Stimulated activated memory B cell treated with anti-CD40 and anti-IgM and Interleukin-4, amounts not matched to agents 10 μg/mL and 1 μg/mL and 100 μg/mL, for 72 hours (primary cell): ENCODE results near the gene PTPRN2.

Source experiments
- ATAC-seq: fragments of 150-1000 bp; cut with Tn5 transposase; 2 replicates; pipeline ENCODE4 v1.10.0; 2021
- H3K27ac Mint-ChIP-seq: one replicate; pipeline ENCODE4 v1.8.0; 2022; ENCODE audit warnings: mild to moderate bottlenecking, mixed read lengths
- H3K27me3 Mint-ChIP-seq: one replicate; pipeline ENCODE4 v1.8.0; 2022; ENCODE audit warnings: mixed read lengths
- H3K36me3 Mint-ChIP-seq: one replicate; pipeline ENCODE4 v1.8.0; 2022; ENCODE audit warnings: mixed read lengths
- H3K4me1 Mint-ChIP-seq: one replicate; pipeline ENCODE4 v1.8.0; 2022; ENCODE audit warnings: mixed read lengths
- H3K4me3 Mint-ChIP-seq: one replicate; pipeline ENCODE4 v1.8.0; 2022; ENCODE audit warnings: mild to moderate bottlenecking, moderate library complexity, mixed read lengths
- H3K9me3 Mint-ChIP-seq: one replicate; pipeline ENCODE4 v1.8.0; 2022; ENCODE audit warnings: mixed read lengths

Gene PTPRN2

DNA sequence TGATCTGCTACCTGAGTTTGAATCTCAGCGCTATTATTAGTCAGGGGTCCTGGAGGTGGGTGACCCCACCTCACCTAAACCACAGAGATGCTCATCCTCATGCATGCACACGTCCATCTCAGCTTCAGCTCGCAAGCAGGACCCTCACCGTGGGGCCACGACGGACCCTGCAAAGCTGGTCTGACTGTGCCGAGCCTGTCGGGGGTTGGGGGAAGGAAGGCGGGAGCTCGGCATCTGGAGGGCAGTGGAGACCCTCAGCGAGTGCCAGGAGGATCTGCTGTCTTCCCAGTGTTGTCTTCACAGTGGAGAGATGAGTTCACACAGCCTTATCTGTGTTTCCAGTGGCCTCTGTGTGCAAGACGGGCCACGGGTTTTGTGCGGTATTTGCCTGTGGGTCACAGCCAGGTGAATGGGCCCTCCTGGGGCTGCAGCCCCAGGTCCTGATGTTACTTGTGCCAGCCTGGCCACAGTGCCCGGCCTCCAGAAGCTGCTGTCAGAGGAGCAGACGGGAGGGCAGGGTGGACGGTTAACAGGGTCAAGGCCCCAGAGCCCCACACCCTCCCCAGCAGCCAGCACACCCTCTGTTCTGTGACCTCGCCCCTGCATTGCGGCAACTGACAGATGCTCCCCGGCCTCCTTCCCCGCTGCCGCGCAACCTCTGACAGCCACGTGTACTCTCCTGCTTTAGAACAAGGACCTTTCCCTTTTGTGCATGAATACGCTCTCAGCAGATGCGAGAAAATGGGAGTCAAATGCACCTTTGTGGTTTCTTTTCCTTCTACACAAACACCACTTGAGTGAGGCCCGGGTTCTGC, 722.1 kb downstream of the PTPRN2 start:
- Mint-ChIP-seq H3K27ac (no peak overlapping the region), H3K4me1 (no peaks in the 10 kb centered on the region), H3K27me3 (no peaks in the 10 kb centered on the region), H3K4me3 (no peak overlapping the region), H3K36me3 (no peaks in the 10 kb centered on the region), H3K9me3 (peaks cover 3% of the 10 kb centered on the region)
- ATAC-seq = no peak

DNA sequence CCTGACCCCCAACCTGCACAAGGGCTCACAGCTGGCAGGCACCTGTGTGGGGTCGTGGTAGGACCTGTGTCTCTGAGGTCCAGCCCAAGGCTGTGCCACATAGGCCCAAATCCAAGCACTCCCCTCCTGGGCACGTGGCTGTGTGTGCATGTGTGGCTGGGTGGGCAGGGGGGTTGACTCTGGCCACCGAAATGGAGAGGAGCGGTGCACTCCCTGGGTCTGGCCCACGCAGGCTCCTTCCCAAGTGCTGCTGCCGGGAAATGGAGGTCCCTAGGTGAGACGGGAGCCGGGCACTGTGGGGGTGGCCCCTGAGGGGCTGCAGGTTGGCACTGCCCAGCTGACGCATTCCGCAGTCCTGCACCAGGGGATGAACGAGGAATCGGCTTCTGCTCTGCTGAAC, 722.7 kb downstream of the PTPRN2 start:
- ATAC-seq = no peak
- H3K4me3 Mint-ChIP-seq = no peak overlapping the region
- H3K9me3 Mint-ChIP-seq = peaks cover 2% of the 10 kb centered on the region
- no peaks in the 10 kb centered on the region for H3K27me3 Mint-ChIP-seq
- H3K36me3 Mint-ChIP-seq = no peaks in the 10 kb centered on the region
- H3K27ac Mint-ChIP-seq = no peak overlapping the region
- H3K4me1 Mint-ChIP-seq = no peaks in the 10 kb centered on the region

DNA sequence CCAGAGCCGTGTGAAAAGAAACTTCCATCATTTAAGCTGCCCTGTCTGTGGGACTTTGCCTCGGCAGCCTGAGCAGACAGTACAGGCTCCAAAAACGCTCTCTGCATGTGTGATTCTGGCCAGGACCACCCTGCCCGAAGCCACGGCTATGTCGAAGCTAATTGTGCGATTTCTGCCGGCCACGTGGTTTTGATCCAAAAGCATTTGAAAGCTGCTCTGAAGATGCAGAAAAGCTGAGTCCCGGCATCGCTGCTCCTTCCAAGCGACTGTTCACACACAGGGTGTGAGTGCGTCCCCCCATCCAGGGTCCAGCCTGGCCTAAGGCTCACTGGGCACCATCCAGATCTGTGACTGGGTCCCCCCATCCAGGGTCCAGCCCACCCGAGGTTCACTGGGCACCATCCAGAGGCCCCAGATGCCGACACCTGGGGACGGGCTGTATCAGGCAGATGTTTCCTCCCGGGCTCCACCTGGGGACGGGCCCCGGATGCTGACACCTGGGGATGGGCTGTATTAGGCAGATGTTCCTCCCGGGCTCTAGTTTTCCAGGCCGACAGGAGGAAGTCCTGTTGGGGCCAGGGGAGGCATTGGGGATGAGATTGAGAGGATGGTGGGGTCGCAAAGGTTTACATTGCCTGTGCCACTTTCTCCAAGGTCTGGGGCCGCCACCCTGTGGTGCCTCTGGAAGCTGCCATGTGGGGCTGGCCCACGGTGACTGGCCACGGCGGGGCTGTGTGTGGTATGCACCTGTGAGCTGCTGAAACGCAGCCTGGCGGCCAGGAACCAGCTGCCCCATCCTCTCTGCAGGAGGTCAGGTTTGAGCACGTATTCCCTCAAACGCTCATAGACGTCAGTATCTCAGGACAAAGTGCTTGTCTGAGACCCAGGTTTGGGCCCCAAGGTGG, 723.5 kb downstream of the PTPRN2 start:
- Mint-ChIP-seq H3K27ac (no peak overlapping the region), H3K27me3 (no peaks in the 10 kb centered on the region), H3K36me3 (no peaks in the 10 kb centered on the region), H3K9me3 (no peaks in the 10 kb centered on the region), H3K4me3 (no peak overlapping the region), H3K4me1 (no peaks in the 10 kb centered on the region)
- no peak for ATAC-seq

GRCh38 chr7:157863176-157863575, 724.4 kb downstream of the PTPRN2 start:
- no peak for ATAC-seq
- Mint-ChIP-seq H3K4me1 (no peaks in the 10 kb centered on the region), H3K27ac (no peak overlapping the region), H3K4me3 (no peak overlapping the region), H3K36me3 (no peaks in the 10 kb centered on the region), H3K9me3 (no peaks in the 10 kb centered on the region), H3K27me3 (no peaks in the 10 kb centered on the region)

DNA sequence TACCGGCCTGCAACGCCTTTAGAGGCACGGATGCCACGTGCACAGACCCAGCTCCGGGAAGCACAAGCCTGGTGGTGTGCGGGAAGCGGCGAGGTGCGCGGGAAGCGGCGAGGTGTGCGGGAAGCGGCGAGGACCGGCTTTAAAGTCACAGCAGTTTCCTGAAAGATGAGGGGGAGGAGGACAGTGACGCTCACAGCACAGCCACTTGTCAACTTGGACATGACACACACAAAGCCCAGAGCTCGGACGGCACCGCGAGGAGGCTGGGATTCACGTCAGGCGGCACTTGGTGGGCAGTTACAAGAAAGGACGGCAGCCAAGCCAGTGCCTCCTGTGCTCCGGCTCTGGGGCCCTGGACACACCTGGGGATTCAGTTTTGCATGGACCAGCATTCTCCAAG, 724.9 kb downstream of the PTPRN2 start:
- H3K4me3 Mint-ChIP-seq = no peak overlapping the region
- no peaks in the 10 kb centered on the region for H3K27me3 Mint-ChIP-seq
- no peak for ATAC-seq
- no peaks in the 10 kb centered on the region for H3K9me3 Mint-ChIP-seq
- no peak overlapping the region for H3K27ac Mint-ChIP-seq
- H3K36me3 Mint-ChIP-seq = no peaks in the 10 kb centered on the region
- no peaks in the 10 kb centered on the region for H3K4me1 Mint-ChIP-seq

GRCh38 chr7:157861551-157861950, 726.1 kb downstream of the PTPRN2 start:
- H3K4me3 Mint-ChIP-seq = no peak overlapping the region
- no peak for ATAC-seq
- H3K36me3 Mint-ChIP-seq = no peaks in the 10 kb centered on the region
- no peaks in the 10 kb centered on the region for H3K9me3 Mint-ChIP-seq
- H3K4me1 Mint-ChIP-seq = no peaks in the 10 kb centered on the region
- H3K27ac Mint-ChIP-seq = no peak overlapping the region
- H3K27me3 Mint-ChIP-seq = no peaks in the 10 kb centered on the region

- Mint-ChIP-seq H3K27me3 (no peaks in the 10 kb centered on the region), H3K27ac (no peak overlapping the region), H3K4me3 (no peak overlapping the region), H3K4me1 (no peaks in the 10 kb centered on the region), H3K36me3 (no peaks in the 10 kb centered on the region), H3K9me3 (no peaks in the 10 kb centered on the region)
- no peak for ATAC-seq
These were observed 726.6 kb downstream of the PTPRN2 start for GRCh38 chr7:157861031-157861491.

GRCh38 chr7:157860406-157860805, 727.2 kb downstream of the PTPRN2 start:
- H3K9me3 Mint-ChIP-seq = no peaks in the 10 kb centered on the region
- H3K27ac Mint-ChIP-seq = no peak overlapping the region
- H3K27me3 Mint-ChIP-seq = no peaks in the 10 kb centered on the region
- ATAC-seq = no peak
- no peaks in the 10 kb centered on the region for H3K36me3 Mint-ChIP-seq
- H3K4me3 Mint-ChIP-seq = no peak overlapping the region
- H3K4me1 Mint-ChIP-seq = no peaks in the 10 kb centered on the region

- Mint-ChIP-seq H3K27me3 (no peaks in the 10 kb centered on the region), H3K9me3 (no peaks in the 10 kb centered on the region), H3K4me3 (no peak overlapping the region), H3K36me3 (no peaks in the 10 kb centered on the region), H3K27ac (no peak overlapping the region), H3K4me1 (no peaks in the 10 kb centered on the region)
- ATAC-seq = no peak
These were observed 727.7 kb downstream of the PTPRN2 start for GRCh38 chr7:157859915-157860314.

DNA sequence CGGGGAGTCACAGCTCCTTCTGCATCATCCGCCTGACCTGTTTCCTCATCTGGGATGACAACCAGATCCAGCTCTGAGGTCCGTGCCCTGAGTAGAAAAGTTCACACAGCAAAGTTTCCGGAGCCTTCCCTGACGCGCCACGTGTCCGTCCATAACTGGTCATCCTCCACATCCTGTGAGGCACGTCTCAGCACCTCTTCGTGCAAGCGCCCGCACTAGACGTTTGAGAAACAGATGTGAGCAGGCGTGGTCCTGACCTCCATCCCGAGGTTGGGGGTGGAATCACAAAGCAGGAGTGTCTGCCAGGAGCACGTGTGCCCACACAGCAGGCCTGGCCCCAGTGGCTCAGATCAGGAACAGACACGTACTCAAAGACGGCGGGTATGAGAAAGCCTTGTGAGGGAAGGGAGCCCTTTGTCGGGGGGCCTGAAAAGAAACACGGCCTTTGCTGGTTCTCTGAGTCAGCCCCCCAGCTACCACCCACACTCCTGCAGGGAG, 730.0 kb downstream of the PTPRN2 start:
- no peak overlapping the region for H3K27ac Mint-ChIP-seq
- H3K4me1 Mint-ChIP-seq = no peaks in the 10 kb centered on the region
- no peaks in the 10 kb centered on the region for H3K36me3 Mint-ChIP-seq
- H3K27me3 Mint-ChIP-seq = no peaks in the 10 kb centered on the region
- peaks cover 3% of the 10 kb centered on the region for H3K9me3 Mint-ChIP-seq
- ATAC-seq = no peak
- no peak overlapping the region for H3K4me3 Mint-ChIP-seq

GRCh38 chr7:157856873-157857577, 730.6 kb downstream of the PTPRN2 start:
- no peak overlapping the region for H3K27ac Mint-ChIP-seq
- no peak overlapping the region for H3K4me3 Mint-ChIP-seq
- peaks cover 3% of the 10 kb centered on the region for H3K9me3 Mint-ChIP-seq
- H3K4me1 Mint-ChIP-seq = no peaks in the 10 kb centered on the region
- no peak for ATAC-seq
- peaks cover under 1% of the 10 kb centered on the region for H3K27me3 Mint-ChIP-seq
- H3K36me3 Mint-ChIP-seq = no peaks in the 10 kb centered on the region

DNA sequence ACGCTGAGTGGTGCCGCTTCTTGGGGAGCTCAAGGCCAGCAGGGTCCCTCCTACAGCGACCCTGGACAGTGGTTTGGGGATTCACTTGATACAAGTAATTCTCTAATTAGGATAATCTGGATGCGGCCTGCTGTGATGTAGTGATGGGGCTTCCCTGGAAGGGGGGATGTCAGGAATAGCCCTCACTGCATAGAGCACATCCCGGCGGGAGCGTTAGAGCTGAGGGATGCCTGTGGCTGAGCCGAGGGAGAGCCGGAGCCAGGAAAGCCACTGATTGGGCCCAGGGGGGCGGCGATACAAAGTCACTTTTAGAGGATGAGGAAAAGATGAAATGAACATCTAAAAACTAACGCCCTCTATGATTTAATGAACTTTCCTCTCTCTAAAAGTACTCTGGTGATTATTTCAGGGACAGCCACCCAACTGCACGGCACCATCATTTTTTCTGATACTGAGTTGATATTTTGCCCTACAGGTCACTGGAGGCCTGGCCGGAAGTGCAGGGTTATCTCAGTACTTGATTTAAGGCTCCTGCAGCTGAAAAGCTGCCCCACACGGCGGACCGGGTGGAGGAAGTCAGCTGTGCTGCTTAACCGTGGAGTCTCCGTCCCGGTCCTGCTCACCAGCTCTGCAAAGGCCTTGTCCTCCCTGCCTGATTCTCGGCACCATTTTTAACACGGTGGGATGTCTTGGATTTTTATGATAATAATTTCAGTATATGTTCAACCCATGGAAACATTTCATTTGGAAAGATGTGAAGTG, 732.0 kb downstream of the PTPRN2 start:
- Mint-ChIP-seq H3K27ac (no peak overlapping the region), H3K4me3 (no peak overlapping the region), H3K27me3 (peaks cover 9% of the 10 kb centered on the region), H3K4me1 (no peaks in the 10 kb centered on the region), H3K9me3 (peaks cover 3% of the 10 kb centered on the region), H3K36me3 (no peaks in the 10 kb centered on the region)
- ATAC-seq = no peak

- no peak overlapping the region for H3K4me3 Mint-ChIP-seq
- H3K27me3 Mint-ChIP-seq = peaks cover 9% of the 10 kb centered on the region
- no peaks in the 10 kb centered on the region for H3K36me3 Mint-ChIP-seq
- H3K27ac Mint-ChIP-seq = no peak overlapping the region
- ATAC-seq = no peak
- H3K4me1 Mint-ChIP-seq = no peaks in the 10 kb centered on the region
- peaks cover 3% of the 10 kb centered on the region for H3K9me3 Mint-ChIP-seq
These were observed 732.6 kb downstream of the PTPRN2 start for GRCh38 chr7:157855016-157855415.

DNA sequence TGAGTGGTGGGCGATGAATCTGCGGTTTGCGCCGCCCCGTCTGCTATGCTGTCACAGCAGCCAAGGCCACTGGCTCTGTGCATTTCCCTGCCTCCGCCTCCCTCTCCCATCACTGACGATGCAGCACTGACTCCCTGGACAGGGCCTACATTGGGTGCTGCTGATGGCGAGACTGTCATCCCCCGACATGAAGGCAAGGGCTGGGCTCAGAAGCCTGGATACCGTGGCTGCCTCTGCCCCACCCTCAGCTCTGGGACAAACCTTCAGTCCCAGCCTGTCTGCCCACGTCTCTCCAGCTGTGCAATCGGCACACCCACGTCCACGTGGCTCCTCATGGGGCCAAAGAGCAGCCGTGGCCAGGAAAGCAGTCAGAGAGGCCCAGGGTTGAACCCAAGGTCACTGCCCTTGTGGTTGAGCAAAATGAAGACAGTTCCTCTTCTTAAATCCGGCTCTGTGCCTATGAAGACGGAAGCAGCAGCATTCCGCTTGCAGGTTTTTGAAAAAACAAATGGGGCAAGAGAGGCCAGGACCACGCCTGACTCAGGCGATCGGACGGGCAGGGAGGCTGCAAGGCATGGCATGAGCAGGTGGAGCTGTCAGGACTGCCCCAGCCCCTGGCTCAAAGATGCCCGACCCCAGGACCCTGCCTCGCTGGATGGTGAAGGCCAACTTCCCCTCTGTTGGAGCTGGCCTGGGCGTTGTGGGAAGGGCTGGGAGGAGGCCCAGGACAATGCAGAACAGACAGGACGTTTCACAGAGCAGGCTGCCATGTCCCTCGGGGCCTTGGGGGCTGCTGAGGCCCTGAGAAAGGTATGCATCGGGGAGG, 733.3 kb downstream of the PTPRN2 start:
- ATAC-seq = peak; percentile 20
- peaks cover 3% of the 10 kb centered on the region for H3K9me3 Mint-ChIP-seq
- no peak overlapping the region for H3K4me3 Mint-ChIP-seq
- H3K27ac Mint-ChIP-seq = no peak overlapping the region
- H3K27me3 Mint-ChIP-seq = peaks cover 9% of the 10 kb centered on the region
- no peaks in the 10 kb centered on the region for H3K36me3 Mint-ChIP-seq
- H3K4me1 Mint-ChIP-seq = no peaks in the 10 kb centered on the region
